GM18520 (cell line): ENCODE data around the gene COL24A1.
"Not testable (repeated sequence)": the region's sequence is repeated elsewhere in the genome, so short reads cannot be mapped to it uniquely, and the experiment has no call there.

Experiments
- ATAC-seq: cut with Tn5 transposase; IDR thresholded peaks from one replicate; pipeline ENCODE4 v1.9.1; 2021; ENCODE audit not compliant: unreplicated experiment

Gene COL24A1

GRCh38 chr1:86153836-86154235 lies 2.7 kb downstream of the COL24A1 start:
- no peak for ATAC-seq

GRCh38 chr1:86152887-86153286 lies 3.7 kb downstream of the COL24A1 start:
- no peak for ATAC-seq

GRCh38 chr1:86151427-86151826 lies 5.1 kb downstream of the COL24A1 start:
- ATAC-seq: no peak

DNA sequence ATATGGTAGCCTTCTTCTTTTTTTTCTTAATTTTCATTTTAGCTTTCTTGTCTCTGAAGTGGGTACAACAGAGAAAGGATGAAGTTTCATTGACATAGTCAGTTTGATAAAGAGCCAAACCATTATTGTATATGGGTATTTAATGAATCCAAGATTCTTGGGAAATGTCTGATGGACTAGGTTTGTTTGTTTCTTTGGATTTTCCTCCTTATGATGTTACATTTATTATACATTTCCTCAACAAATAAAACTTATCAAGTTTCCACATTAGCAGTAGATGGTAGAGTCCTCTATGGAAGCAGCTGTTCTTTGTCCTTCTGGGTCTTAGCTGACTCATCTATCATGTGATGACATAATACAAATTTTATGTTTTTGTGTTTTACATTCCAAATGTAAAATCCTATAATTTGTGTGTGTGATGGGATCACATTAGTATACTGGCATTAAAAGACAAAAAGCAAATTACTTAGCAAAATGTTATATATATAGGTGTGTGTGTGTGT lies 6.0 kb downstream of the COL24A1 start:
- ATAC-seq: no peak

DNA sequence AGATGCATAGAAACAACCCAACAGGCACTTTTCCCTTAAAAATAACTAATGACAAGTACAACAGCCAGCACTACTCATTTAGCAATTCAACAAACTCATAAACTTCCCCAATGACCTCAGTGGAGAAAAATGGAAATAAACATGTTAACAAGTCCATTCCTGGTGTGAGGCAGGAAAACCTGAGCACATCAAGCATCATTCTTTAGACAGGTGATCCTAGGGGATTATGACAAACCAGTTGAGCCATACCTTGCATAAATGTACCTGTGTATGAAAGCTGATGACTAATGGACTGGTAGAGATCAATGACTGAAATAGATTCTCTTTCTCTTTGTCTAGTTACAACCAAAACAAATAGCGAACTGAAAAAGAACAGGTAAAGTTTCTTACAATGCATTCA lies 7.0 kb downstream of the COL24A1 start:
- no peak for ATAC-seq

DNA sequence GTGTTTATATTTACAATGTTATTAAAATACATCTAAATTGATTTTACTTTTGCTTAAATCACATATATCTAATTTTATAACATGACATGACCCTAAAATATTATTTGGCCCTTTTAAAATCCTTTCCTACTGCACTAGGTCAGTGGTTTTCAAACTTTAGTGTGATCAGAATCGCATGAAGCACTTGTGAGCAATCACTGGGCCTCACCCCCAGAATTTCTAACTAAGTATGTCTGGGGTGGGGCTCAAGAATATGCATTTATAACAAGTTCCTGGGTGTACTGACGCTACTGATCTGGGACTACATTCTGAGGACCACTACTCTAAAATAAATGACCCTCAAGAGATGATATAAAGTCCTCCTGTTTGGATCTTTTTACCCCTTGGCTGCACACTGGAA lies 8.8 kb downstream of the COL24A1 start:
- no peak for ATAC-seq

DNA sequence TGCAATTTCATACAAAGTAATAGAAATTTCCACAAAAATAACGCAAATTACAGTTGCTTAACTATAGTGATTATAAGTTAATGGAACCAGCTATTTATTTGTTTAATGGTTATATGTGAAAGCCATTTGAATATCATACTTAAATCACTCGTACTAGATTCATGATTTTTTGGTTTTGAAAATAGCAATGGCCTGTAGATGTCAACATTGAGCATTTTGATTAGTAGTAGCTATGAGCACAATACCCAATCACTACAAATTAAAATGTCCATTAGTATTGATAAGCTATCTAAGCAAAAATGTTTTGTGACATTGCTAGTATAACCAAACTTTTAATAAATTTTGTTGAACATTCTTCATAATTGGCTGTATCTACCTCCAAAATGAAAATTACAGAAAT lies 10.0 kb downstream of the COL24A1 start:
- ATAC-seq: no peak

GRCh38 chr1:86140281-86140880 lies 16.2 kb downstream of the COL24A1 start:
- no peak for ATAC-seq

DNA sequence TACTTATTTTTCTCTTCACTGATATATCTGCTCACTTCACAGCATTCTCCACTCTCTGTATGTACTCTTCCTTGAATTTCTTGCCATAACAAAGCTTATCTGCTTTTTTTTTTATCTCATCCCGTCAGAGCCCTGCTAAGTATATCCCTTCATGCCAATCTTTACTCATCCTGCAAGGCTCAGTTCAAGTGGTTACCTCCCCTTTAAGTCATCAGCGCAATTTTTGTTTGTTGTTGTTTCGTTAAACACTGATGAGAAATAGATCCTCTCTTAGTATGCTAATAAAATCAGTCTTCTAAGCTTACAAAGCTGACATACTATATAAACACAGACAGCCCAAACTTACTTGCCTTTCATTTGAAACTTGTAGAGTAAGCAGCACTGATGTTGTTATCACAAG lies 17.8 kb downstream of the COL24A1 start:
- no peak for ATAC-seq

GRCh38 chr1:86137436-86137835 lies 19.1 kb downstream of the COL24A1 start:
- ATAC-seq: no peak

GRCh38 chr1:86119214-86119764 lies 37.3 kb downstream of the COL24A1 start:
- no peak for ATAC-seq

DNA sequence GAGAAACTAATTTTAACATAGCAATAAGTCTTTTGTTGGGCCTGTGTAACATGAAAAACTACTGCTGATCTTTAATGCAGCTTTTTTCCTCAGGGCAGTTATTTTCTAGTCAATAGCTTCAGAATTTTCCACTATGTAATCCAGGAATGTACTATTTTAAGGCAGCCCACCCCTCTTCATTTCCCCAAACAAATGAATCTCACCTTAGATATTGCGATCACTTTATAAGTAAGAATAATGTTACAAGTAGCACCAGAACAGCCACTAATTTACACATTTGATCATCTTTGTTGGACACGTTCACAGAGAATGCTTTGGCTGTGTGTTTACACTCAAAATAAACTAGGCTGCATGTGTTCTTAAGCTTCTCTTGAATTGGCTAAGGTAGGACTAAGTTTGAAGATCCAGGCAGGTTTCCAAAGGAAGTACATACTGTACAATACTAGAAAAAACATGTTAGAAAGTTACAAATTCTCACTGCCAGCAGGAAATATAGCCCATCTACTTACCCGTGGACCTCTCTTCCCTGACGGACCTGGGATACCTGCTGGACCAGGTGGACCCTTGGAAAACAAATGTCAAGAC lies 41.7 kb downstream of the COL24A1 start:
- ATAC-seq: no peak

DNA sequence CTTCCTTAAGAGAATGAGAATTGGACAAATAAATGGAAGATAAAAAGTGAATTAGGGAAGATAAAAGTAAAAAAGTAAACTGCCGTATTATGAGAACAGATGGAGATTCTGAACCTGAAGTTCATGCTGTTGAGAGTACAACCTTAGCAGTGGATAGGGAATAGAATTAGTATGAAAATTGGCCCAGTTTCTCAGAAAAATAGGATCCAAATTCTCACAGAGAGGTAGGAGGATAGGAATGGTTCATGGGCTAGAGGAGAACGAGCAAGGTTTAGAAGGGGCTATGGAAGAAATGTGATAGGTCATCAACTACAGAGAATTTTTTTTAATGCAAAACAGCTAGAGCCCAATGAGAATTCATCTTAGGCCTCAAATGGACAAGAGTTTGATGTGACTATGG lies 42.3 kb downstream of the COL24A1 start:
- no peak for ATAC-seq

- ATAC-seq: not testable (repeated sequence)
Observed at GRCh38 chr1:86111590-86111989, 45.0 kb downstream of the COL24A1 start.

DNA sequence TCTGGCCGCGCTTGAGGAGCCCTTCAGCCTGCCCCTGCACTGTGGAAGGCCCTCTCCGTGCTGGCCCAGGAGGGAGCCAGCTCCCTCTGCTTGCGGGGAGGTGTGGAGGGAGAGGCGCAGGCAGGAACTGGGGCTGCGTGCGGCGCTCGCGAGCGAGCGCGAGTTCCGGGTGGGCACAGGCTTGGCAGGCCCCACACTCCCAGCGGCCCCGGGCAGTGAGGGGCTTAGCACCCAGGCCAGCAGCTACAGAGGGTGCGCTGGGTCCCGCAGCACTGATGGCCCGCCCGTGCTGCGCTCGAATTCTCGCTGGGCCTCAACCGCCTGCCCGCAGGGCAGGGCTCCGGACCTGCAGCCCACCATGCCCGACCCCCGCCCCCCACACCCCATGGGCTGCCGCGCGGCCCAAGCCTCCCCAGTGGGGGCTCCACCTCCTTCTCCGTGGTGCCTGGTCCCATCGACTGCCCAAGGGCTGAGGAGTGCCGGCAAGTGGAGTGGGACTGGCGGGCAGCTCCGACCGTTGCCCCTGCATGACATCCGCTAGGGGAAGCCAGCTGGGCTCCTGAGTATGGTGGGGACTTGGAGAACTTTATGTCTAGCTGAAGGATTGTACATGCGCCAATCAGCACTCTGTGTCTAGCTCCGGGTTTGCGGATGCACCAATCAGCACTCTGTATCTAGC lies 46.0 kb downstream of the COL24A1 start:
- no peak for ATAC-seq

GRCh38 chr1:86105533-86105866 lies 51.1 kb downstream of the COL24A1 start:
- no peak for ATAC-seq

GRCh38 chr1:86104606-86105532 lies 51.7 kb downstream of the COL24A1 start:
- ATAC-seq: no peak

- no peak for ATAC-seq
Observed at GRCh38 chr1:86101616-86102015, 55.0 kb downstream of the COL24A1 start.

- ATAC-seq: no peak
Observed at GRCh38 chr1:86100401-86100800, 56.2 kb downstream of the COL24A1 start.

GRCh38 chr1:86089765-86090164 lies 66.8 kb downstream of the COL24A1 start:
- ATAC-seq: no peak

DNA sequence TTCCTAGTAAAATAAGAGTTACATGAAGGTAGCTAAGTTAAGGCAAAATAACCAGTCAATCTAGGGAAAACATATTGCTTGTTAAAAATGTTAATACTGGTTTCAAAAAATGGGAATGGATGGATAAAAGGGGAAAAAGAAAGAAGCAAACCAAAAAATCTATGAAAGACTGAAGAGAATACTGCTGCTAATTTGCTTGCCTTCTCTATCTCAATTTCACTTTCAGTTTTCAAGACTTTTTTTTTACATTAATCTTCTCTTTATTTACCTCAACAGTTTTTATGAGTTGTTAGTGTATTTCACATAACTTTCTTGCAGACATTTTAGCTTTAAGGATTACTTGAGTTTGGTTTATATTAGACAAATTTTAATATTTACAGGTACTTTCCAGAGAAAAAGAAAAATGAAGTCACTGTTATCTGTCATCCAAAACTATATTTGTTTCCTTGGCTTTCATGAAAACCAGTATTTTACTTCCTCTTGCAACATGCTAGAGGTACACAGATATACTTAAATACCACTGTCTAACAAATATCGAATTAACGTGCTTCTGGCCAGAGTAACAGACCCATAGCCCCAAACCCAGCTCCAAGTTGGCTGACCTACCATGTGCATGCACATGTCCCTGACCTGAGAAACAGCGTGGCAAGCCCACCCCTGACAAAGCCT lies 70.7 kb downstream of the COL24A1 start:
- ATAC-seq: no peak
